D721Med (cell line): ENCODE results near the gene NDUFB3.
"Not testable (repeated sequence)": the region's sequence is repeated elsewhere in the genome, so short reads cannot be mapped to it uniquely, and the experiment has no call there.

Source experiments
- DNase-seq: peaks from one replicate; pipeline ENCODE4 v3.0.0; 2011; ENCODE audit warnings: low spot score; ENCODE audit not compliant: insufficient read length
- FAIRE-seq: peaks from 2 replicates; lab custom pipeline; 2011; peaks lifted over from hg19 to GRCh38; lab: Jason Lieb, UNC
- CTCF ChIP-seq: IDR thresholded peaks from 2 replicates; pipeline ENCODE4 v1.5.1; 2012; ENCODE audit warnings: mild to moderate bottlenecking, control low read depth; ENCODE audit not compliant: insufficient read depth; ENCODE audit errors: missing control alignments

The NDUFB3 gene

GRCh38 chr2:201114350-201114749 lies 42.5 kb downstream of the NDUFB3 start:
- DNase-seq = no peak
- no peak for TF ChIP-seq CTCF
- FAIRE-seq = no peak

GRCh38 chr2:201114846-201115245 lies 43.0 kb downstream of the NDUFB3 start:
- DNase-seq = no peak
- FAIRE-seq = no peak
- no peak for TF ChIP-seq CTCF

- FAIRE-seq (no peak), DNase-seq (no peak)
- TF ChIP-seq CTCF = no peak
These were observed 44.5 kb downstream of the NDUFB3 start, which contains the start of gene CFLAR for GRCh38 chr2:201116115-201116958. Gene CFLAR (plus strand): TSS chr2:201116164. CDS start chr2:201129866, 13,702 bp downstream.

GRCh38 chr2:201116959-201117734 lies 45.3 kb downstream of the NDUFB3 start:
- no peak for FAIRE-seq
- DNase-seq = no peak
- no peak for TF ChIP-seq CTCF

- FAIRE-seq, DNase-seq: not testable (repeated sequence)
These were observed 45.9 kb downstream of the NDUFB3 start for GRCh38 chr2:201117735-201118094.

- FAIRE-seq (no peak), DNase-seq (no peak)
- peak; percentile 25 for TF ChIP-seq CTCF
These were observed 46.5 kb downstream of the NDUFB3 start for GRCh38 chr2:201118121-201118960.
